NCI-H524 (cell line): ENCODE results near the gene LAPTM4A.
A peak's percentile ranks its signal among the peaks of the same experiment; 100 is the strongest.
"Not testable (repeated sequence)": the region's sequence is repeated elsewhere in the genome, so short reads cannot be mapped to it uniquely, and the experiment has no call there.

Experiments used
- DNase-seq, 2 experiments: peaks; one replicate each; lab custom pipeline; 2025; lab: John Stamatoyannopoulos, UW

Gene LAPTM4A

DNA sequence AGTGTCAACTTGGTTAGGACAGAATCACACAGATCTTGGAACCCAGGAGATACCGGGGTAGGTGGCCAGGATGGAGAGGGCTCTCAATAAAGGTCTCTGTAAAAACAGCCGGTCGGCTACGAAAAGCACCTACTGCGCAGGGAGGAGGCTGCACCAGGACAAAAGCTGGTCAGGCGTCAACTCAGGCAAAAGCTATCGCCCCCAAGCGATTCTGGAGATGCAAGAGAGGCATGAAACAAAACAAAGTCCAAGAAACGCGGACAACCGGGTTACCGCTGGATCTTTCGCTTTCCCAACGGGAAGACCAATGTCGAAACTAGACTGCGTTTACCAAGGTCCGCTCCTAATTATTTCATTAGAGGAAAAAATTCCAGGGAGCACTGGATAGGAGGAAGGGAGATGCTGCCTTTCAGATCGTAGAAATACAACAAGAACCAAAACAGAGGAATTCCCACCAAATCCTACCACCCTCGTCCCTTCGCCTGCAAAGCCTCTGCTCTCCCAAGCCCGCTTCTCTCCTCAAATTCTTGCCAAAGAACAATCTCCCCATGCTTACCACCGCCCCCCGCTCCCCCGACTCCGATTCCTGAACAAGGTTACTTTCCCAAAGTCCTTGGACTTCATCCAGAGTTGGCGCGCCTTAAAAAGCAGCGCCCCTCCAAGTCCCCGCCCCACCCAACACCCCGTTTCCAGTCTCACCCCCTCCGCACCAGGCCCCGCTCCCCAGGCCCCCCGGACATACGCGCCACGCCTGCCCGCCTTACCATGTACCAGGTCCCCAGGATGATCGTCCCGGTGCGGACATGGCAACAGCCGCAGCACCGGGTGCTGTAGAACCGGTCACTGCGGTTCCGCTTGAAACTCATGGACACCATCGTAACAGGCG is 539 bp downstream of the LAPTM4A start:
- DNase-seq = peak; percentile 60 to 67

DNA sequence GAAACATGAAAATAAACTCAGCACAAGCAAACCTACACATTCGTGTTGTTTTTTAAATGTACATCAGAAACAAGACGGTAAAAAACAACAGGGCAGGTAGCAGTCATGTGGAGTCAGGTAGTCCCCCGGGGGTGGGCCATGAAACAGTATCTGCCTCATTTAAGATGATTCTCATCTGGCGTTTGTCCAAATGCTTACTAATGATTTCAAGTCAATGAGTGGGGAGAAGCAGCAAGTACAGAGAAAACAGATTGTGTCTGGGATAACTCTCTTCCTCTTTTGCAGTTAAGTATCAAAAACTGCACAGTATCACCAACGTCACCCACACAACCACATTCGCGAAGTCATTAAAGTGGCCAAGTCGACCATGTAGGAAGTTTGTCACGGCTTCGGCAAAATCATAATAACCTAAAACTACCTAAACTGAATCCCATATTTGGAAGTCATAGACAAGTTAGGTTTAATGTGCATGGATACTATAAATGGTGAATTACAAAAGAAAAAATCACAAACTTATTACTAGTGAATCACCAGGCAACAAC is 1.3 kb downstream of the LAPTM4A start:
- peak; percentile 93 to 94 for DNase-seq

DNA sequence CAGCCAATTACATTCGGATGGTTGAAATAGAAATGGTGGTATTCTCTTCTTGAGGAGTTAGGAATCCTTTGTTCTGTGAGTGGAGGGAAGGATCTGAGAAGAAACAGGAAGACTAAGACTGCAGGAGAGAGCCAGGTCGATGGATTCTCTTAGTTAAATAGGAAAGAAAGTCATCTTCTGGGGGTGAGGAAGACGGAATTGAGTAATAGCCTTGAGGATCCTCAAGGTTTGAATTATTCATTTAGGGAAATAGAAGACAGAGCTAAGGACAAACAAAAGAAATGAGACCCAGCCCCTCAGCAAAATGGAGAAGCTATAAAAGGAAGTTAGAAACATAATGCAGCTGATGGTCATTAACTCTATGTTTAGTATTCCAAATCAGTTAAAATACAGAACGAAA is 1.8 kb downstream of the LAPTM4A start:
- peak in 1 of 2 experiments; percentile 21 for DNase-seq

DNA sequence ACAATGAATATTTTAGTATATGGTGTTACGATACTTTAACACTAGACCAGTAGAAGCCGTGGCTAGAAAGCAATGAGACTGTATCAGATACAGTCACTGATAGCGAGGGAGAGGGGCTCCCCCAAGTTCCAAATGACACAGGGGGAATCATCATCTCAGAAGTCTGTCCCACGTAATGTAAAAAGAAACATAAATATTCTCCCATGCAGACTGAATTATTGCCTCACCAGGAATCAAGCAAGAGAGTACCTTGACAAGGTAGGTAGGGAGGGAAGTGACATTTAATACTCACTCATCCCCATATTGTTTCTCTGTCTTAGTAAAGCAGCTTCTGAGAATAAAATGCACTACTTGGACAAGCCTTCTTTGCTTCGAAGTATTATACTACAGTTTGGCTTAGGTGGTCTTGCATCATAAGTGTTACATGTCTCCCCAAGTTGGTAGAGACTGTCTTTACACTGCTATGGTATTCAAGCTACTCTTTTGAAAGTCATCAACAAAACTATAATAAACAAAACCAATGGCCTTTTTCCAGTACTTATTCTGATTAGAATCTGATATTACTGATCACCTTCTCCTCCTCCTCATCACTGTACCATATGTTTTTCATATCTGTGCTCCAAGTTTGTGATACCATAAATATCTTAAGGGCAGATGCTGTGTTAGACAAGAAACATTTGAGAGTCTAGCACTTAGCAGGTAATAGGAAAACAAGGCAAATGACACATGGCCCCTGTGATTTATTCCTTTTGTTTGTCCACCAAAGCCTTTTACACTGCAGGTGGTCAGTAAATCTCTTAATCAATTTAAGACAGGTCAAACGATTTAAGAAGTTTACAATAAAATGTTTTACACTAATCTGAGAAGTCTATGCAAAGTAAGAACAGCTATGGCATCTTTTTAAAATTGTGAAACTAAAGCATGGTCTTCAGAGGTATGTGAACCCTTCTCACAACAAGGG is 2.7 kb downstream of the LAPTM4A start:
- peak in 1 of 2 experiments; percentile 38 for DNase-seq

DNA sequence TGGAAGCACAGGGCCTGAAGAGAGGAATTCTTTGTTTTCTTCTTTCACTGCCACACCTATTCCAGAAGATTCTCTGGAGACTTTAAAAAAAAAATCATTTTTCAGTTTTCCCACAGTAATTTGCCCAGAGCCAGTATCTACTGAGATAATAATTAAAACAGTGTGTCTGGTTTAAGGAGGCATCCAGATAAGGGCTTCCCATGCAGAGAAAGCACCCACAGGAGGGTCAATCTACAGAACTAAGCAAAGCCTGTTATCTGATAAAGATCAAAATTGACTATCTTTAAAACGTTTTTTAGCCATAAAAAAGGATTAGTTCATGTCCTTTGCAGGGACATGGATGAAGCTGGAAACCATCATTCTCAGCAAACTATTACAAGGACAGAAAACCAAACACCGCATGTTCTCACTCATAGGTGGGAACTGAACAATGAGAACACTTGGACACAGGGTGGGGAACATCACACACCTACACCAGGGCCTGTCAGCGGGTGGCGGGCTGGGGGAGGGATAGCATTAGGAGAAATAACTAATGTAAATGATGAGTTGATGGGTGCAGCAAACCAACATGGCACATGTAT is 5.6 kb downstream of the LAPTM4A start:
- DNase-seq = not testable (repeated sequence)

DNA sequence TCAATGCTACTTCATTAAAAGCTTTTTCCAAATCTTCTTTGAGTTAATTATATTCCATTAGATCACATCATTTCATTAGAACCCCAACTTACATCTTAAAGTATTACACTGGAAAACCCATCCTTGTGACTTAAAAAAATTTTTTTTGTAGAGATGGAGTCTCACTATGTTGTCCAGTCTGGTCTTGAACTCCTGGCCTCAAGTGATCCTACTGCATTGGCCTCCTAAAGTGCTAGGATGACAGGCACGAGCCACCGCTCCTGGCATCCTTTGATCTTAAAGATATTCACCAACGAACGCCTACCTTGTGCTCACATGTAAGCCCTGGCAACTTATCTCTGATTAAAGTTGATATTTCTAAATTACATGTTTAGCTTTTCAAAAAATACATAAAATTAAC is 6.7 kb downstream of the LAPTM4A start:
- DNase-seq = no peak

DNA sequence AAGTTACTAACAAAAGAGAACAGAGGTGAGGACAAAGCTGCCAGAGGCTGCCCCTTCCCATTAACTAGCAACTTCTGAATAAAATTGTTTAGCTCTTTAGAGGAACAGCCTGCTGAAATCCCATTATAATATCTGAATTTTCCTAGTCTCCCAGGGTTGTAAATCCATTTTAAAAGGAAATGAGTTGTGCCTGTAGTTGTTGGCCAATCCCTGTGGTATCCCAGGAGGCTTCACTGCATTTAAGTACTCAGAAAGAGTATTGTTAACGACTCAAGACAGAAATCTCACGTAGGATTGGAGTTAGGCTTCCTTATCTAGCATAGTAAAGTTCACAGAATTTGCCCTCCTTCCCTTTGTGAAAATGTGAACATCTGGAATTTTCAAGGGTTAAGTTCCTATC is 8.9 kb downstream of the LAPTM4A start:
- no peak for DNase-seq

DNA sequence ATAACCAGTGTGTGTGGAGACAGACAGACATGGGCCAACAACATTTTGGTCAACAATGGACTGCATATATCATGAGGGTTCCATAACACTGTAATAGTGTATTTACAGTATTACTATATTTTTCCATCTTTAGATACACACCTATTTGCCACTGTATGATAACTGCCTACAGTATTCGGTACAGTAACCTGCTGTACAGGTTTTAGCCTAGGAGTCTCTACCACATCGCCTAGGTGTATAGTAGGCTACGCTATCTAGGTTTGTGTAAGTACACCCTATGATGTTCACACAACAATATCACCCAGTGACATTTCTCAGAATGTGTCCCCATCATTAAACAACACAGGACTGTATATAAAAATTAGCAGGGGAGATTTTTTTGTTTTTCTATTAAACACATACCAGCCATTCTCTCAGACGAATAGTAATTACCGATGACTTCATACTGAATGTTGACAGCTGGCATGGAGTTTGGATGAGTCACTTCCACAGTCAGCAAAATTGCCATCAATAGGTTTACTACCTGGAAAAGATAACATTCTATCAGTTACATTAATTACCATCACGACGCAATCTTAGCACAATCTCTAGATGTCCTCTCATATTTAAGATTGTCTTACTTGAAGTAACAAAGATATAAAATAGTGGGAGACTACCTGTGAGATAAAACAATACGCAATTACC is 10.8 kb downstream of the LAPTM4A start:
- DNase-seq = no peak

DNA sequence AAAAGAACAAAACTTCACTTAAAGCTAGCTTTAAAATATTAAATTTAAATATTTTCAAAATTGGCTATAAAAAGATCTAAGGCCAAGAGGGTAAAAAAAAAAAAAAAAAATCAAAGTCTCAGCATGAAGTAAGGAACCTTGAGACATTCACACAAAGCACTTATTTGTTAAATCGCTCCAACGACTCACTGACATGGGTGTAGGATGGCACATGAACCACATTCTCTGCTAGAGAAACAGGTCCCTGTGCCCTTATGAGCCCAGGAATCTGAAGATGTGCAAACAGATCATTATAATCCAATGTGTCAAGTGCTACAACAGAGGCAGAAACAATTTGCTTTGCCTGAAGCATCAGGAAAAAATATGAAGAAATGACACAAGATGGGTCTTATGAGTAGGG is 13.8 kb downstream of the LAPTM4A start:
- DNase-seq = no peak

DNA sequence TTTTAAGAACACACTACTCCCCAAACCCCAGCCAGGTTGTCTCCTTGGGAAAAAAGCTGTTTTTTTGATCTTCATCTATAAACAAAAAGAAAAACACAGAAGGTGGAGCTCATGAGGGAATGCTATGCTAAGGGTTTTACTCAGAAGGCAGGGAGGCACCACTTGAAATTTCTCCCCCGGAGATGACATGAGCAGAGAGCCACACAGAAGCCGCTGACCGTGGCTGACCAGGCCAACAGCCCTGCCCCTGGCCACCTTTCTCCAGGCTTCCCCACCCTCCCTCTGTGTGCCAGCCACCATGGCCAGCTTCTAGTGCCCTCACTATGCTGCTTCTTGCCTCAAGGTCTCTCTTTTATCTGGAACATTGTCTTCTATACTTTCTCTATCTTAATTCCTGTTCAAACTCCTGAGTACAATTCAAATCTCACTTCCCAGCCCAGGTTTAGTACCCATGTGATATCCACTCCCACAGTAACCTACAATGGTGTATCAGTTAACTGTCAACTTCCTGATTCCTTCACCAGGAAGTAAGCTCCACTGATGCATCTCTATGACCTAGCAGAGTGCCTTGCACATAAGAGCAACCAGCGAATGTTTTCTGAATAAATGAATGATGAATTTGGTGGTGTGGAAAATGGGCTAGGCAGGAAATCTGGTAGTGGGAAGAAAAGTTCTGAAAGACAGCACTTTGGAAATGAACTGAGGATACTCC is 15.3 kb downstream of the LAPTM4A start:
- no peak for DNase-seq

DNA sequence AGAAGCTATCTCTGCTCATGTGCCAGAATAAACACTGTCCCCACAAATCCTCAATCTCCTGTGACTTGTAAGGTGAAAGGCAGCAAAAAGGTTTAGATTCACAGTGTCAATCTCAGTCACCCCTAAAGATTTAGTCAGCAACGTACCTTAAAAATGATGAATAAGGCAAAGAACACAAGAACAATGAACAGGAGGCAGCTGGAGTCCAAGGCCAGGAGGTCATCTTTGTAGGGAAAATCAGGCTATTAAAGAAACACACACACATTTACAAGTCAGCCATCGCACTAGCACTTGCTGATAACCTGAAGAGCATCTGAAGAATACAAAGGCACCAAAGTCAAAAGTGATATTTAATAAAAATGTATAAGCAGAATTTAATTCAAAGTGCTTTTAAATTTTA is 16.6 kb downstream of the LAPTM4A start:
- DNase-seq = no peak

DNA sequence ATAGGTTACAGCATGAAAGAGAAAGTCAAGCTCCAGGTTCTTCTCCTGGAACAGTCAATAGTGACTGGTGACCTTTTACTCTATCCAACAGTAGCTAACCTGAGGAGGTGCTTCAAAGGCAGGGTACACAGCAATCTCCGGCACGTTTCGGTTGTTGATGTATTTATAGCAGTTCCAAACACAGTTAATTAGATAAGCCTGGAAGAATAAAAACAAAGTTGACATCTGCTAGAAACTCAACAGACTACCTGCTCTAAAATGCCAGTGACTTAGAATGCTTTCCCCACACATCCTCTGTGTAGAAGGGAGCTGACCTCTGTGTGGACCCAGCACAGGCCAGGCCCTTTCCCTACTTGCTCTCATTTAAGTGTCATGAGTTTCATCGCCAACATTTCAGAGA is 17.2 kb downstream of the LAPTM4A start:
- DNase-seq = no peak

DNA sequence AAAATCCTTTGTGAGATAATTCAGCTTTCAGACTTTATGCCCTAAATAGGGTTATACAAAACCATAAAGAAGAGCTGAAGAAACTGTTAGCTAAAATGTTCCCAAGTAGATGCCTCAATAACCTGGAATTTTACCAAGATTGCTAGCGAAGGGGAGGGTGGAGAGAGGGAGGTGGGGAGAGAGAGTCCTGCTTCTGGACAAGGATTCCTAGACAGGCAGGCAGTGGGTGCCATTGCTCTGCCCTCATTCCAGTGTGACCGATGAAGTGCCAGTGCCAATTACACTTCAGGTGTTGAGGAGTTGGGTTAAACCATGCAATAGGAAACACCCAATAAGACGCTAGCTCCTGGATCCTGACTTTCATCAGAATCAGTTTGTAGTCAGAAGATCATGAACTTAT is 18.1 kb downstream of the LAPTM4A start:
- DNase-seq = no peak

DNA sequence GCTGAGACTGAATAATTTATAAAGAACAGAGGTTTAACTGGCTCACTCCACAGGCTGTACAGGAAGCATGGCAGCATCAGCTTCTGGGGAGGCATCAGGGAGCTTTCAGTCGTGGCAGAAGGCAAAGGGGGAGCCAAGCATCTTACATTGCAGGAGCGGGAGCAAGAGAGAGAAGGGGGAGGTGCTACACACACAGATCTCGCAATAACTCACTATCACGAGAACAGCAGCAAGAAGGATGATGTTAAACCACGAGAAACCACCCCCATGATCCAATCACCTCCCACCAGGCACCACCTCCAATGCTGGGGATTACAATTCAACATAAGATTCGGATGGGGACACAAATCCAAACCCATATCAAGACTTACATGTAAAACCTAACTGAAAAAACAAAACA is 21.2 kb downstream of the LAPTM4A start:
- DNase-seq = no peak

DNA sequence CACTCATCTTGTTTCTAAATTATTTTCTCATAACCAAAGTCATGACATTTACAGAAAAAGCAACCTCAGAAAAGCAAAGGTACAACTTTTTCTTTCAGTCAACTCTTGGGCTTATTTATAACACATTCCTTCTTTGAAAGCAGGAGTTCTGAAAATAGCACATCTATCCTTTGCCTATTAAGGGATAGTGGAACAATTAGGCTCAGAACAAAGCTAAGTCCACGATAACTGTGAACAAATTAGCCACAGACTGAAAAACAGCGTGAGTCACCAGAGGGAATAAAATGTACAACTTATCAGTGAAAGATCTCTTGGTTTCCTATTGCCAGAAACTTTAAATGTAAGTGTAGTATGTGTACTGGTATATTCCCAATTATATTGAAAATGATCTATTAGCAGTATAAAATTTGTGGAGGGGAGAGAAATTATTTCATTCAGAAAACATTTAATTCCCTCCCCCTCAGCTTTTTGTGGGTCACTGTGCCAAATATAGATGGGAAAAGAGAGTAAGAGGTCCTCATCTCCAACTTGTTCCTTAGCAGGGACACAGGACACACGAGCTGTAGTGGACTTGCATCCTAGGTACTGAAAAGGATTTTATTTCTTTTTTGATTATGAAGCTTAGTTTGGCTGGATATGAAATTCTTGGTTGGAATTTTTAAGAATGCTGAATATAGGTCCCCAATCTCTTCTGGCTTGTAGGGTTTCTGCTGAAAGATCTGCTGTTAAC is 23.6 kb downstream of the LAPTM4A start:
- DNase-seq = no peak

DNA sequence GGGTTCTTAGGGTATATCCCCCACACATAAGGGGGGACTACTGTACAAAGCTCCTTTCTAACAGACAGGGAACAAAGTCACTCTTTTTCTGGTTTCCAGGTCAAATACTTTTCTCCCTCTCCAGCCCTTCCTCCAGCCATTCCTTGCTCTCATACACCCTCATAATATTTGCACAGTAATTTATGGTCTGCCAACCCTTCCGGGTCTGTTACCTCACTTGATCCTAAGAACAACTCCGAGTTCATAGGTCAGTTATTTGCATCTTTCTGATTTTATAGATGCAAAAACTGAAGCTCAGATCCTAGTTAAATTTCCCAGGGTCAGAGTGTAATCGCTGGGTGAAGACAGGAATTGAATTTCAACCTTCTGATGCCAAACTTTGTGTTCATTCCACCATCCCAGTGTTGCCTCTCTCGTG is 24.2 kb downstream of the LAPTM4A start:
- DNase-seq = no peak

DNA sequence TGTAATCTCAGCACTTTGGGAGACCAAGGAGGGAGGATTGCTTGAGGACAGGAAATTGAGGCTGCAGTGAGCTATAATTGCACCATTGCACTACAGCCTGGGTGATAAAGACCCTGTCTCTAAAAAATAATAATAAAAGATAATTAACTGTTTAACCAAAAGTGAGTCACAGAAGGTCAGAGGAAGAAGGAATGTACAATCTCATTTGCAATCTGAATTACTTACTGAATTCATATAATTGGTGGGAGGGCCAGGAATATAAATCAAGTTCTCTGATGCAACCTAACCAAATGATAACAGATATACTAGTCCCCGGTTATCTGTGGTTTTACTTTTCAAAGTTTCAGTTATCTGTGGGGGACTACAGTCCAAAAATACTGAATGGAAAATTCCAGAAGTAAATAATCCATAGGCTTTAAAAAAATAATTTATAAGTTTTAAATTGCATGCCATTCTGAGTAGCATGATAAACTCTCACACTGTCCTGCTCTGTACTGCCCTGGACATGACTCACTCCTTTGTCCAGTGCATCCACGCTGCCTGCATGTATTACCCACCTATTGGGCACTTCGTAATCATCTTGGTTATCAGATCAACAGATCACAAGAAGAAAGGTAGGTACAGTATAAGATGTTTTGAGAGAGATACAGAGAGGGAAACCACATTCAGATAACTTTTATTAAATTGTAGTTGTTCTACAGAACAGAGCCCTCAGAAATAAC is 26.2 kb downstream of the LAPTM4A start:
- no peak for DNase-seq

DNA sequence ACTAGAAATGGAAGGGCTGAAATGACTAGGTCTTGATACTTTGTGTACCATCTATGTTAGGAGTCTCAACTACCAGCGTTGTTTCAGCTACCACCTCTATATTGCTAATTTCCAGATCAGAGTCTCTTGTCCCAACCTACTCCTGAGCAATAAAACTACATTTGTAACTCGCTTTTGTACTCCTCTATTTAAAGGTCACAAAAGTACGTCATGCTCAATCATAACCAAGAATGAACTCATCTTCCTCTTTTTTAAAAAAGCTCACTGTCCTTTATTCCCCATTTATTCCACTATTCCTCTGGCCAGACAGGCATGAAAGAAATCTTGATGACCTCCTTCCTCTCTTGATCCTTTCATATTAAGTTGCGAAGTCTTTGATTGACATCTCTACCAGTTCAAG is 27.7 kb downstream of the LAPTM4A start:
- DNase-seq = no peak

DNA sequence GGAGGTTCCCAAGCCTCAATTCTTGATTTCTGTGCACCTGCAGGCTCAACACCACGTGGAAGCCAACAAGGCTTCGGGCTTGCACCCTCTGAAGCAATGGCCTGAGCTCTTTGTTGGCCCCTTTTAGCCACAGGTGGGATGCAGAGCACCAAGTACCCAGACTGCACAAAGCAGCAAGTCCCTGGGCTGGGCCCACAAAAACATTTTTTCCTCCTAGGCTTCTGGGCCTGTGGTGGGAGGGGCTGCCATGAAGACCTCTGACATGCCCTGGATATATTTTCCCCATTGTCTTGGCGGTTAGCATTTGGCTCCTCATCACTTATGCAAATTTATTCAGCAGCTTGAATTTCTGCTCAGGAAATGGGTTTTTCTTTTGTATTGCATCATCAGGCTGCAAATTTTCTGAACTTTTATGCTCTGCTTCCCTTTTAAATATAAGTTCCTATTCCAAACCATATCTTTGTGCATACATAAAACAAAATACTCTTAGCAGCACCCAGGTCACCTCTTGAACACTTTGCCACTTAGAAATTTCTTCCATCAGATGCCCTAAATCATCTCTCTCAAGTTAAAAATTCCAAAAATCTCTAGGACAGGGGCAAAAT is 29.9 kb downstream of the LAPTM4A start:
- DNase-seq = no peak
